HUES48 (cell line): ENCODE measurements around the gene SLCO2B1.

Experiments used
- H3K27ac ChIP-seq: one replicate; pipeline ENCODE4 v1.7.0; 2013; ENCODE audit warnings: low read depth, low read length, inconsistent platforms
- H3K27me3 ChIP-seq: 2 replicates; pipeline ENCODE4 v1.6.1; 2013; ENCODE audit warnings: mild to moderate bottlenecking, low read length; ENCODE audit not compliant: control insufficient read depth, insufficient read depth
- H3K36me3 ChIP-seq: 2 replicates; pipeline ENCODE4 v1.6.1; 2013; ENCODE audit warnings: low read length; ENCODE audit not compliant: control insufficient read depth, insufficient read depth
- H3K4me1 ChIP-seq: 2 replicates; pipeline ENCODE4 v1.6.1; 2013; ENCODE audit warnings: mild to moderate bottlenecking, low read length; ENCODE audit not compliant: control insufficient read depth, insufficient read depth
- H3K4me3 ChIP-seq: 2 replicates; pipeline ENCODE4 v1.5.1; 2013; ENCODE audit warnings: mild to moderate bottlenecking, low read depth, low read length
- H3K9ac ChIP-seq: 2 replicates; pipeline ENCODE4 v1.6.1; 2013; ENCODE audit warnings: mild to moderate bottlenecking, low read depth, low read length, moderate library complexity
- H3K9me3 ChIP-seq: 2 replicates; pipeline ENCODE4 v1.6.1; 2013; ENCODE audit warnings: low read length; ENCODE audit not compliant: control insufficient read depth, insufficient read depth

Gene SLCO2B1

GRCh38 chr11:75241906-75242644 lies 91.2 kb downstream of the SLCO2B1 start:
- Histone ChIP-seq H3K27ac (no peak overlapping the region), H3K9me3 (no peaks in the 10 kb centered on the region), H3K36me3 (no peaks in the 10 kb centered on the region), H3K4me1 (peaks cover 10% of the 10 kb centered on the region), H3K9ac (no peak overlapping the region), H3K4me3 (peak overlapping the region; percentile 74), H3K27me3 (peaks cover 74% of the 10 kb centered on the region)

- no peak overlapping the region for H3K27ac ChIP-seq
- H3K9me3 ChIP-seq: no peaks in the 10 kb centered on the region
- H3K4me1 ChIP-seq: peaks cover 10% of the 10 kb centered on the region
- peaks cover 69% of the 10 kb centered on the region for H3K27me3 ChIP-seq
- H3K36me3 ChIP-seq: no peaks in the 10 kb centered on the region
- no peak overlapping the region for H3K9ac ChIP-seq
- H3K4me3 ChIP-seq: no peak overlapping the region
Measured at GRCh38 chr11:75242722-75243600, 92.1 kb downstream of the SLCO2B1 start.

- H3K36me3 ChIP-seq: no peaks in the 10 kb centered on the region
- no peak overlapping the region for H3K4me3 ChIP-seq
- no peak overlapping the region for H3K9ac ChIP-seq
- no peaks in the 10 kb centered on the region for H3K9me3 ChIP-seq
- H3K4me1 ChIP-seq: peaks cover 8% of the 10 kb centered on the region
- no peak overlapping the region for H3K27ac ChIP-seq
- H3K27me3 ChIP-seq: peaks cover 61% of the 10 kb centered on the region
Measured at GRCh38 chr11:75244052-75244814, 93.3 kb downstream of the SLCO2B1 start.

- Histone ChIP-seq H3K27me3 (peaks cover 49% of the 10 kb centered on the region), H3K4me3 (no peak overlapping the region), H3K4me1 (no peaks in the 10 kb centered on the region)
Measured at GRCh38 chr11:75245356-75246005, 94.6 kb downstream of the SLCO2B1 start.

GRCh38 chr11:75246006-75246670 lies 95.2 kb downstream of the SLCO2B1 start:
- Histone ChIP-seq H3K36me3 (no peaks in the 10 kb centered on the region), H3K9ac (no peak overlapping the region), H3K4me3 (no peak overlapping the region), H3K9me3 (no peaks in the 10 kb centered on the region), H3K27me3 (peaks cover 42% of the 10 kb centered on the region), H3K4me1 (no peaks in the 10 kb centered on the region), H3K27ac (no peak overlapping the region)

More at GRCh38 chr11:75245356-75246005, 94.6 kb downstream of the SLCO2B1 start:
- no peak overlapping the region for H3K27ac ChIP-seq
- no peaks in the 10 kb centered on the region for H3K9me3 ChIP-seq
- no peaks in the 10 kb centered on the region for H3K36me3 ChIP-seq
- H3K9ac ChIP-seq: no peak overlapping the region

- Histone ChIP-seq H3K4me1 (no peaks in the 10 kb centered on the region), H3K27ac (no peak overlapping the region), H3K27me3 (peaks cover 37% of the 10 kb centered on the region), H3K9ac (no peak overlapping the region), H3K36me3 (no peaks in the 10 kb centered on the region), H3K4me3 (no peak overlapping the region), H3K9me3 (no peaks in the 10 kb centered on the region)
Measured at GRCh38 chr11:75246671-75247350, 95.9 kb downstream of the SLCO2B1 start.

GRCh38 chr11:75248924-75249256 lies 98.0 kb downstream of the SLCO2B1 start:
- no peak overlapping the region for H3K4me3 ChIP-seq
- H3K4me1 ChIP-seq: no peaks in the 10 kb centered on the region
- H3K36me3 ChIP-seq: no peaks in the 10 kb centered on the region
- no peak overlapping the region for H3K27ac ChIP-seq
- no peak overlapping the region for H3K9ac ChIP-seq
- H3K27me3 ChIP-seq: peaks cover 16% of the 10 kb centered on the region
- H3K9me3 ChIP-seq: peaks cover 9% of the 10 kb centered on the region; the same call in 1 of the 2 replicates

- no peak overlapping the region for H3K9ac ChIP-seq
- no peak overlapping the region for H3K27ac ChIP-seq
- H3K27me3 ChIP-seq: peaks cover 8% of the 10 kb centered on the region
- H3K9me3 ChIP-seq: peaks cover 9% of the 10 kb centered on the region; the same call in 1 of the 2 replicates
- no peaks in the 10 kb centered on the region for H3K4me1 ChIP-seq
- H3K36me3 ChIP-seq: no peaks in the 10 kb centered on the region
- no peak overlapping the region for H3K4me3 ChIP-seq
Measured at GRCh38 chr11:75249704-75250103, 98.8 kb downstream of the SLCO2B1 start.

- H3K36me3 ChIP-seq: no peaks in the 10 kb centered on the region
- no peaks in the 10 kb centered on the region for H3K4me1 ChIP-seq
- H3K4me3 ChIP-seq: no peak overlapping the region
- H3K9ac ChIP-seq: no peak overlapping the region
- peaks cover 9% of the 10 kb centered on the region; the same call in 1 of the 2 replicates for H3K9me3 ChIP-seq
- H3K27me3 ChIP-seq: no peaks in the 10 kb centered on the region; the same call in 1 of the 2 replicates
- H3K27ac ChIP-seq: no peak overlapping the region
Measured at GRCh38 chr11:75254326-75254725, 103.4 kb downstream of the SLCO2B1 start.
